Measurements from ENCODE around the gene FAM20C. TPM values are rescaled to one million over a fixed set of nuclear protein-coding genes. Genes with fewer than 3 reads are reported as not detected.

The FAM20C gene
- total RNA-seq, 1 experiment from 2014 or later: 62.6 TPM

DNA sequence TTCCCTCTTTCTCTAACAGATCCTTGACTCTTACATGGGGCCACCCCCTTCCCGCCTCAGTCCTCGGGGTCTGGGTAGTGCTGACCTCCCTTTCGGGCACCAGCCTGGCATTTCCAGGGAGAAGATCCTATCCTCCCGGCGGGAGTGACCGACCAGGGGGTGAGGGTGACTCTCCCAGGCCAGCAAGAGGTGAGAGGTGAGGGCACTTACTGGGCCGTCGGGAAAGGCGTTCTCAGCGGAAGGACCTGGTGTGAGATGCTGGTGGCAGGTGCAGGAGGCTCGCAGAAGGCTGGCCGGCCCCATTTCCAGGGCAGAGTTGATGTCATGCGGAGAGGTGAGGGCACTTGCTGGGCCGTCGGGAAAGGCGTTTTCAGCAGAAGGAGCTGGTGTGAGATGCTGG is 93.4 kb downstream of the FAM20C start:
- no peak for DNase-seq
- Histone ChIP-seq H3K79me2 (ENCODE audit: insufficient read depth, low read length) (no peaks in the 10 kb centered on the region), H2BK12ac (ENCODE audit: insufficient read length, low read depth, low read length) (no peak overlapping the region), H3K9ac (ENCODE audit: extremely low read depth, insufficient read length, low read length) (no peak overlapping the region), H3K79me1 (ENCODE audit: insufficient read depth, low read depth, low read length, poor library complexity, severe bottlenecking) (no peaks in the 10 kb centered on the region), H3K27me3 (ENCODE audit: insufficient read depth, low read length) (peaks cover 21% of the 10 kb centered on the region; the same call in 1 of the 2 replicates), H3T11ph (ENCODE audit: low read length) (no peak overlapping the region), H4K20me1 (ENCODE audit: control insufficient read depth, insufficient read depth, insufficient read length) (no peaks in the 10 kb centered on the region), H3K9me3 (ENCODE audit: control insufficient read depth, low read depth, low read length) (no peaks in the 10 kb centered on the region), H2AFZ (ENCODE audit: low read length) (no peak overlapping the region), H3K14ac (ENCODE audit: insufficient read depth, low read length) (no peak overlapping the region), H2AK5ac (ENCODE audit: insufficient read length, low read length) (no peak overlapping the region), H2BK120ac (ENCODE audit: low read depth, low read length, poor library complexity, severe bottlenecking) (no peak overlapping the region), H3K23ac (ENCODE audit: insufficient read length, low read depth, low read length) (no peak overlapping the region), H3K56ac (ENCODE audit: insufficient read length, low read depth, low read length) (no peak overlapping the region), H3K27ac (ENCODE audit: insufficient read length, low read depth, low read length) (no peak overlapping the region), H2BK5ac (ENCODE audit: insufficient read length, low read length) (no peak overlapping the region), H4K91ac (ENCODE audit: insufficient read length, low read depth, low read length) (no peak overlapping the region), H3K18ac (ENCODE audit: insufficient read length, low read depth, low read length) (no peak overlapping the region), H2BK20ac (ENCODE audit: low read depth, low read length, poor library complexity, severe bottlenecking) (no peak overlapping the region), H2BK15ac (ENCODE audit: low read depth, low read length) (no peak overlapping the region), H4K8ac (replicated peaks; ENCODE audit: insufficient read length, low read depth, low read length) (no peak overlapping the region), H3K4ac (ENCODE audit: low read depth, low read length) (no peak overlapping the region), H3K4me1 (ENCODE audit: insufficient read depth, low read length) (no peaks in the 10 kb centered on the region), H3K4me2 (ENCODE audit: insufficient read depth, insufficient read length, low read length) (no peak overlapping the region), H4K5ac (ENCODE audit: insufficient read length, low read depth, low read length) (no peak overlapping the region), H3K23me2 (ENCODE audit: insufficient read length, low read depth, low read length, poor library complexity, severe bottlenecking) (peaks cover 8% of the 10 kb centered on the region)
- peaks cover 0 to 2% (median 0%) of the 10 kb centered on the region in 3 experiments; a peak in 3 of 7 replicates for H3K36me3 Mint-ChIP-seq (ENCODE audit: insufficient read depth in 1 of 3, low read depth in 3 of 3)
- peaks cover 14 to 42% of the 10 kb centered on the region in 2 experiments for H3K9me3 Mint-ChIP-seq
- H3K4me1 Mint-ChIP-seq: no peaks in the 10 kb centered on the region
- no CpG with 5 or more reads among the region's 16 CpGs for WGBS (ENCODE audit: extremely low coverage, insufficient read length, low lambda C conversion rate)
- H3K4me3 Mint-ChIP-seq: no peak overlapping the region
- H3K27me3 Mint-ChIP-seq (ENCODE audit: low read depth): peaks cover 74% of the 10 kb centered on the region
- H3K27ac Mint-ChIP-seq: no peak overlapping the region; a peak in 1 of 7 replicates
- TF ChIP-seq, protein P1, sequence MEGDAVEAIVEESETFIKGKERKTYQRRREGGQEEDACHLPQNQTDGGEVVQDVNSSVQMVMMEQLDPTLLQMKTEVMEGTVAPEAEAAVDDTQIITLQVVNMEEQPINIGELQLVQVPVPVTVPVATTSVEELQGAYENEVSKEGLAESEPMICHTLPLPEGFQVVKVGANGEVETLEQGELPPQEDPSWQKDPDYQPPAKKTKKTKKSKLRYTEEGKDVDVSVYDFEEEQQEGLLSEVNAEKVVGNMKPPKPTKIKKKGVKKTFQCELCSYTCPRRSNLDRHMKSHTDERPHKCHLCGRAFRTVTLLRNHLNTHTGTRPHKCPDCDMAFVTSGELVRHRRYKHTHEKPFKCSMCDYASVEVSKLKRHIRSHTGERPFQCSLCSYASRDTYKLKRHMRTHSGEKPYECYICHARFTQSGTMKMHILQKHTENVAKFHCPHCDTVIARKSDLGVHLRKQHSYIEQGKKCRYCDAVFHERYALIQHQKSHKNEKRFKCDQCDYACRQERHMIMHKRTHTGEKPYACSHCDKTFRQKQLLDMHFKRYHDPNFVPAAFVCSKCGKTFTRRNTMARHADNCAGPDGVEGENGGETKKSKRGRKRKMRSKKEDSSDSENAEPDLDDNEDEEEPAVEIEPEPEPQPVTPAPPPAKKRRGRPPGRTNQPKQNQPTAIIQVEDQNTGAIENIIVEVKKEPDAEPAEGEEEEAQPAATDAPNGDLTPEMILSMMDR (conservative IDR thresholded peaks at IDR 0.05): no peak
